ENCODE data around the gene ALMS1. TPM values are rescaled to one million over a fixed set of nuclear protein-coding genes. Genes with fewer than 3 reads are reported as not detected.

Gene ALMS1
- total and polyA plus RNA-seq, 2 of the 8 experiments (the other 6 are each of a cell fraction or from before 2014, with no cell fraction given) = 21.8 to 45.6 TPM

- no peak for TF ChIP-seq CHD7 (IDR thresholded peaks at IDR 0.05; ENCODE audit: insufficient replicate concordance, low read length)
- TF ChIP-seq HDAC6 (IDR thresholded peaks at IDR 0.05; ENCODE audit: low read depth, low read length) = no peak
- TF ChIP-seq SUZ12 (IDR thresholded peaks at IDR 0.05; ENCODE audit: low read length) = no peak
- TF ChIP-seq E2F6 (IDR thresholded peaks at IDR 0.05) = no peak
- no peak for TF ChIP-seq KDM5A (IDR thresholded peaks at IDR 0.05; ENCODE audit: low read length)
- no peak for TF ChIP-seq RXRA (IDR thresholded peaks at IDR 0.05; ENCODE audit: insufficient read depth, low read depth, low read length)
- no peak for TF ChIP-seq RBBP5 (IDR thresholded peaks at IDR 0.05; ENCODE audit: borderline replicate concordance, low read depth, low read length)
- TF ChIP-seq CEBPB (IDR thresholded peaks at IDR 0.05; ENCODE audit: low read depth, low read length) = no peak
- TF ChIP-seq CTBP2 (IDR thresholded peaks at IDR 0.05; ENCODE audit: borderline replicate concordance, insufficient read depth, insufficient read length, low read length) = no peak
- TF ChIP-seq BACH1 (IDR thresholded peaks at IDR 0.05; ENCODE audit: low read length) = no peak
- no peak for TF ChIP-seq SP1 (IDR thresholded peaks at IDR 0.05; ENCODE audit: low read depth, low read length)
- TF ChIP-seq TAF7 (optimal IDR thresholded peaks at IDR 0.05; ENCODE audit: borderline replicate concordance, low read depth, low read length) = no peak
These were observed 143.1 kb downstream of the ALMS1 start (continued) for GRCh38 chr2:73528688-73529087.
